Ishikawa (cell line): Measurements from ENCODE around the gene RPL18.

Source experiments
- CEBPB ChIP-seq: IDR thresholded peaks from 2 replicates; pipeline ENCODE4 v1.6.1; 2012
- CREB1 ChIP-seq: IDR thresholded peaks from 2 replicates; pipeline ENCODE4 v1.6.1; 2012; ENCODE audit warnings: low read depth
- EGR1 ChIP-seq: IDR thresholded peaks from 2 replicates; pipeline ENCODE4 v1.6.1; 2012
- EP300 ChIP-seq: IDR thresholded peaks from 2 replicates; pipeline ENCODE4 v1.6.1; 2012; ENCODE audit warnings: borderline replicate concordance
- FOXM1 ChIP-seq: IDR thresholded peaks from 2 replicates; pipeline ENCODE4 v1.6.1; 2012; ENCODE audit warnings: low read depth, borderline replicate concordance
- MAX ChIP-seq: IDR thresholded peaks from 2 replicates; pipeline ENCODE4 v1.6.1; 2012
- NFIC ChIP-seq: IDR thresholded peaks from 2 replicates; pipeline ENCODE4 v1.6.1; 2012
- RAD21 ChIP-seq: IDR thresholded peaks from 2 replicates; pipeline ENCODE4 v1.6.1; 2012; ENCODE audit warnings: low read depth
- REST ChIP-seq: IDR thresholded peaks from 2 replicates; pipeline ENCODE4 v1.6.1; 2012; ENCODE audit warnings: low read depth, mild to moderate bottlenecking
- TAF1 ChIP-seq: IDR thresholded peaks from 2 replicates; pipeline ENCODE4 v1.6.1; 2012; ENCODE audit warnings: low read depth, mild to moderate bottlenecking
- TCF12 ChIP-seq: IDR thresholded peaks from 2 replicates; pipeline ENCODE4 v1.6.1; 2012; ENCODE audit warnings: low read depth
- TEAD4 ChIP-seq: IDR thresholded peaks from 2 replicates; pipeline ENCODE4 v1.6.1; 2012
- USF1 ChIP-seq: IDR thresholded peaks from 2 replicates; pipeline ENCODE4 v1.6.1; 2012
- YY1 ChIP-seq: IDR thresholded peaks from 2 replicates; pipeline ENCODE4 v1.6.1; 2012; ENCODE audit warnings: low read depth
- ZBTB7A ChIP-seq: IDR thresholded peaks from 2 replicates; pipeline ENCODE4 v1.6.1; 2012; ENCODE audit warnings: low read depth

Gene RPL18

GRCh38 chr19:48603449-48603848 lies 15.5 kb downstream of the RPL18 start:
- TF ChIP-seq USF1 (no peak), TCF12 (no peak), MAX (no peak), EGR1 (no peak), FOXM1 (no peak), CREB1 (no peak), YY1 (no peak), CEBPB (no peak), EP300 (no peak), ZBTB7A (no peak), RAD21 (no peak), TEAD4 (no peak), NFIC (no peak), REST (no peak), TAF1 (no peak)

- no peak for TF ChIP-seq CEBPB
- no peak for TF ChIP-seq CREB1
- TF ChIP-seq NFIC = no peak
- no peak for TF ChIP-seq ZBTB7A
- TF ChIP-seq USF1 = no peak
- TF ChIP-seq MAX = no peak
- no peak for TF ChIP-seq YY1
- no peak for TF ChIP-seq EP300
- TF ChIP-seq TCF12 = no peak
- TF ChIP-seq TEAD4 = no peak
- TF ChIP-seq REST = no peak
- TF ChIP-seq TAF1 = no peak
- no peak for TF ChIP-seq FOXM1
- TF ChIP-seq EGR1 = no peak
- no peak for TF ChIP-seq RAD21
Measured at GRCh38 chr19:48603001-48603400, 16.0 kb downstream of the RPL18 start.

- TF ChIP-seq EP300 (no peak), NFIC (no peak), EGR1 (no peak)
Measured at GRCh38 chr19:48600679-48601417, 18.1 kb downstream of the RPL18 start.

- TF ChIP-seq TCF12 = no peak
- no peak for TF ChIP-seq EP300
- no peak for TF ChIP-seq EGR1
- TF ChIP-seq ZBTB7A = no peak
- TF ChIP-seq REST = no peak
- TF ChIP-seq USF1 = no peak
- TF ChIP-seq TAF1 = no peak
- TF ChIP-seq CEBPB = no peak
- no peak for TF ChIP-seq YY1
- no peak for TF ChIP-seq MAX
Measured at GRCh38 chr19:48598996-48599700, 19.8 kb downstream of the RPL18 start.
